Measurements from ENCODE around the gene REV3L.

Gene REV3L

DNA sequence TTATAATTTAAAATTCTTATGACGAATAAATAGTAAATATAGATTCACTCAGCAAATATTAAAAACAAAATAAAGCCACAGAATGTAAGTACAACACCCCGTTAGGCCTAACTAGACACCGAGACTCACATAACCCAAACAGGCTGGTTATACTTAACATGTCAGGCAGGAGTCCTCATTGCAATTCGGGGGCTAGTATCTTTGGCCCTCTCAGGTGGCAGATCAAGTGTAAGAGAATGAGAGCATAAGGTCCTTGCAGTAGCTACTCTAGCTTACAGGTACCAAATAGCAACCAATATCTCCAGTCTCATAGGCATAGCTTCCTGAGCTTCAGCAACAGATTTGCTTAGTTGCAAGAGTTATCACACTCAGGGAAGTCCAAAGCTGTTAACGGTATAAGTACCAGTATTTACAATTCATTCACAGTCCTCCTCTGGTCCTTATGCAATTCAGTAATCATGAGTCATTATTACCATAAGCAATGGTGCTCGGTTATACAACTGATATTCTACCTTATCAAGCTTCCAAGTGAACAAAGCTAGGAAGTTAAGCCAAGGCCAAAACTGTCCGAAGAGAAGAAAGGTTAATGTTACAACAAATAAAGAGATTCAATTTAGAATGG, 20.1 kb downstream of the REV3L start:
- DNase-seq, result no peak

DNA sequence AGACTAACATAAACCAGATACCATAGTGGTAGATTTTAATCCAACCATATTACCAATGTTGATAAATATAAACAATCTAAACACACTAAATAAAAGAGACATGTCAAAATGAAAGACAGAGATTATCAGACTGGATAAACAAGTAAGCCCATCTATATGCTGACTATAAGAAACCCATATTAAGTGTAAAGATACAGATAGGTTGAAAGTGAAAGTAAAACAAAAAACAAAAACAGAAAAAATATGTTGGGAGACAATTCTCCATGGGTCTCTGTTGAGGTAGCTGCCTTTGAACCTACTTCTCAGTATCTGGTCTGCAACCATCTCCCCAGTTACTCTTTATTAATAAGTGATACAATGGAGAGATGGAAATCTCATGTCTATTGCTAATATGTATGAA, 21.2 kb downstream of the REV3L start:
- no peak for DNase-seq

DNA sequence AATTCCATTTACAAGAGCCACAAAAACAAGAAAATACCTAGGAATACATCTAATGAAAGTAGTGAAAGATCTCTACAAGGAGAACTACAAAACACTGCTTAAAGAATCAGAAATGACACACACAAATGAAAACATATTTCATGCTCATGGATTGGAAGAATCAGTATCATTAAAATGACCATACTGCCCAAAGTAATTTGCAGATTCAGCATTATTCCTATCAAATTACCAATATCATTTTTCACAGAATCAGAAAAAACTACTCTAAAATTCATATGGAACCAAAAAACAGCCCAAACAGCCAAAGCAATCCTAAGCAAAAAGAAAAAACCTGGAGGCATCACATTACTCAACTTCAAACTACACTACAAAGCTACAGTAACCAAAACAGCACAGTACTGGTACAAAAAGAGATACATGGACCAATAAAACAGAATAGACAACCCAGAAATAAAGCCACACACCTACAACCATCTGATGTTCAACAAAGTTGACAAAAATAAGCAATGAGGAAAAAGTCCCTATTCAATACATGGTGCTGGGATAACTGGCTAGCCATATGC, 24.3 kb downstream of the REV3L start:
- no peak for DNase-seq

DNA sequence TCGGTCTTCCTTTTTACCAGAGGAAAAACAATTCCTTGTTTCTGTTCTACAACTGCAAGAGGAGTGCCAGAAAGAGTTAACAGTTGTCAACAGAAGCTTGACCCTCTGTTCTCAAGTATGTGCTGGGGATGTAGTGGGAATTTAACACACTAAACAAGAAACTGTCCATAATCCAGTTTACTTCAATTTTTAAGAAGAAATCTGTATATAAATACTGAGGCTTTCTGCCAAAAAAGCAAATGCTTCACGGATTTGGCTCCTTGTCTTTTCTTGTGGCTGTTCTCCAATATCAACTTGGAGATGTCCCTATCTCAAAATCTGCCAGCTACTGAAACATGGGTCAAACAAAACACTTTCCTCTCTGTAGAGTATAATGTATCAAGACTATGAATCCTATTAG, 26.8 kb downstream of the REV3L start:
- no peak for DNase-seq

DNA sequence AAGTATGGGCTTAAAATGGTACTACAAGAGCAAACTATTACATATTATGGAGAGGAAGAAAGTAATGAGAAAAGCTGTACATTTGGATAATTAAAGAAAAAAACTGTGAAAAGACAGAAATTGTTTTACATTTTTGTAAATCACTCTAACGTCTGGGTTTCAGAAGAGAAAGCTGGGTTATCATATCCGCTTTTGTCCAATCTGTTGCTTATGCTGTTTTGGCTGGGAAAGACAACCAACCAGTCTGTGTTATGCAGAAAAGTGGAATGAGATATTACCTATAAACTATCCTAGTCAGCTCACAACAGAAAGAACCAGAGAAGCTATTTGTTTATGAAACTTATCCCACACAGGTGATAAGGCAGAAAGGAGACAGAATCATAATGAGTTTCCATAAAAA, 32.4 kb downstream of the REV3L start:
- DNase-seq, result no peak

DNA sequence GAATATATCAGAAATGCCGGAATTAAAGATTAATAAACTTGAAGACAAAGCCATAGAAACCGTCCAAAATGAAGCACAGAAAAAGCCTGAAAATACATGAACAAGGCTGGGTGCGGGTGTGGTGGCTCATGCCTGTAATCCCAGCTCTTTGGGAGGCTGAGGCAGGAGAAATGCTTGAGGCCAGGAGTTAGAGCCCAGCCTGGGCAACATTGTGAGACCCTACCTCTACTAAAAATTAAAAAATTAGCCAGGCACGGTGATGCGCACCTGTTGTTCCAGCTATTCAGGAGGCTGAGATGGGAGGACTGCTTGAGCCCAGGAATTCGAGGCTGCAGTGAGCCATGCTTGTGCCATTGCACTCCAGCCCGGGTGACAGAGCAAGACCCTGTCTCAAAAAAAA, 32.9 kb downstream of the REV3L start:
- DNase-seq, result no peak

DNA sequence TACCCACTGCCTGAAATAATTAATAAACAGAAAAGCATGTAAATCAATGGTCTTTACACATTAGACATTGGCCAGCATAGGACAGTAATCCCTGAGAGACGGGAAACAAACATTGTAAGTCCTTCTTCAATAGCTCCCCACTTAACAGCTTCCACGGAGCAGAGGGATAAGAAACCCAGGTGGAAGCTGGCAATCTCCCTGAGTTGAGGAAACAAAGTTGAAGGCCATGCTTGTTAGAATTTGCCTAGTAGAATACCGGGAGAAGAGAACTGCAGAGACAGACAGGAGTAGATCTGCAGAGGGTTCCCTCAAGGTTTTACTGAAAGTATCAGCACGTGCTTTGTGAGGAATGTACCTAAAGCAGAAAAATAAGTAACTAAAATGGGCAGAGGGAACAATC, 33.9 kb downstream of the REV3L start:
- DNase-seq, result no peak

DNA sequence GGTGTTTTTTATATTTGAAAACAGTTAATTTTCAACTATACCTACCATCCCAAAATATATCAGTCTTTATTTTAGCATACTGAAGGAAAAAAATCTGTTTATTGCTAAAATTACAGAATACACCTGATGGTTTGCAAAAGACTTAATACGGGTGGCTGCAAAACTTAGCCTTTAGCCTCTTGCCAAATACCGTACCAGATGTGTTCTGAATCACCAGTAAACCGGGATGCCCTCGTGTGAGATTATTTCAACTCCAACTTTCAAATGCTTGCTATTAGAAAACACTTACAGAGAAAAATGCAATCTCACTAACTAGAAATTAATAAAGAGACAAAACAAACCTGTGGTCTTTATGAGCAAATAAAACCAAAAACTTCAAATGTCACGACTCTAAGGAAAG, 36.0 kb downstream of the REV3L start:
- no peak for DNase-seq

DNA sequence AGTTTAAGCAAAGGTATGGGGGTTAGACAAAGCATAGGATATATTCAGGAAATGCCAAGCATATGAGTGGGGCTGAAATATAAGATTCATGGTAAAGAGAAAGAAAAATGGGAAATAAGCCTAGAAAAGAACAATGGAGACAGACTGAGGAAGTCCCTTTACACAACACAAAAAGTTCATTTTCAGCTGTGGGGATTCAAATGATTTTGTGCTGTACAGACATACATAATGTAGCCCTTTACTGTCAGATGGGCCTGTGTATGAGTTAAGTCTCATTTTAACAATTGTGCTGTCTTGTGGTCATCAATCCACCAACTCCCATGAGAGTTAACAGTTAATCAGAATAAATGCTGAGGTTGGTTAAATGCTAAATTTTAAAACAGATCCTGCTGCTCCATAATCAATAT, 37.2 kb downstream of the REV3L start:
- no peak for DNase-seq

DNA sequence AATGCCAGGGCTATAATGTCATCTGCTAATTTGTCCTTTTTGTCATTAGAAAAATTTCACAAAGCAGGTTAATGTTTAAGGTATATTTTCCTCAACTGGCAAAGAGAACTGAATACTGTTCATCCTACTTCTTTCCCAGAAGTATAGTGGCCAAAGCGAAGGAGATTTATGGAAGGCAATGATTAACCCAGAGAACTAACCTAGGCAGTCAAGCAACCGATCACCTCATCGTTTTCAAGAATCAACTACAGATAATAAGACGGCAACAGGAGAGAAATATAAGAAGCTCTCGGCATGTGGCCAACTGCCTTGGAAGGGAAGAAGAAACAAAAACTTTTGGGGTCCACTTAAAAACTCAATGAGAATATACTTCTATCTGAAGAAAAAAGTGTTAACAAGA, 38.2 kb downstream of the REV3L start:
- DNase-seq, result no peak

DNA sequence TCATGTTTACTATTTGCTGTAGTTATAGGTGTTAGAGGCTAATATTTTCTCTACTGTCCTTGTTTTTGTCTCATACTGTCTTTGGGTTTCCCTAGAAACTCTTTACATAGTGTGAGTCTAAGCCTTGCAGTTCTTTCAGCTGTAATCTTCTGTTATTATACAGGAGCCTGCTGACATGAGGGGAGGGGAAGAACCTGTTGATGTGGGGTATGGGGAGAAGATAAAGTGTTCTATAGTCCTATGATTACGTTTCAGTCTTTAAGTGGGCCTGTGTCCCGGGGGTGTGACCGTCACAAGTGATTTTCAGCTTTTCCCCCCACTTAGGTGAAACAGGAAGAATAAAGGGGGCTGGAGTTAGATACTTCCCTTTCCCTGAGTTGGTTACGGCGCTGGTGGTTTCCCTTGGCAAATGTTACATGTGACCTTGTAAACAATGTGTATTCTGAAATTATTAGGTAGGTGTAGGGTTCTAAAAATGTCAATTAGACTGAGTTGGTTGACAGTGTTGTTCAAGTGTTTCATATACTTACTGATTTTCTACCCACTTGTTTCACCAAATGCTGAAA, 41.3 kb downstream of the REV3L start:
- DNase-seq, result peak; percentile 9

DNA sequence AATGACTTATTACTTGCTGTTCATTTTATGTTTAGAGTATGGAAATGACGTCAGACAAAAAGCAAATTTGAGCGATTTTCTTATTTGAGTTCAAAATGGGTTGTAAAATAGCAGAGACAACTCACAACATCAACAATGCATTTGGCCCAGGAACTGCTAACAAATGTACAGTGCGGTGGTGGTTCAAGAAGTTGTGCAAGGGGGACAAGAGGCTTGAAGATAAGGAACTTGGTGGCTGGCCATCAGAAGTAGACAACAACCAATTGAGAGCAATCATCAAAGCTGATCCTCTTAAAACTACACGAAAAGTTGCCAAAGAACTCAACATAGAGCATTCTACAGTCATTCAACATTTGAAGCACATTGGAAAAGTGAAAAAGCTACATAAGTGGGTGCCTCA, 43.8 kb downstream of the REV3L start:
- DNase-seq, result no peak

DNA sequence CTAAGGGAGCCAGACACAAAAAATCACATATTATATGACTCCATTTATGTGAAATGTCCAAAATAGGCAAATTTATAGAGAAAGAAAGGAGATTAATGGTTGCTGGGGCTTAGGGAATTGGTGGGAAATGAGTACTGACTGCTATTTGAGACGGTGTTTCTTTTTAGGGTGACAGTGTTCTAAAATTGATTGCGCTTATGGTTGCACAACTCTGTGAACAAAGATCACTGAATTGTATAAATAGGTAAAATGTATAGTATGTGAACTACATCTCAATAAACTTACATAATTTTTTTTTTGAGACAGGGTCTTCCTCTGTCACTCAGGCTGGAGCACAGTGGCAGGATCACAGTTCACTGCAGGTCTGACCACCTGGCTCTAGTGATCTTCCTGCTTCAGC, 45.4 kb downstream of the REV3L start:
- DNase-seq, result no peak

DNA sequence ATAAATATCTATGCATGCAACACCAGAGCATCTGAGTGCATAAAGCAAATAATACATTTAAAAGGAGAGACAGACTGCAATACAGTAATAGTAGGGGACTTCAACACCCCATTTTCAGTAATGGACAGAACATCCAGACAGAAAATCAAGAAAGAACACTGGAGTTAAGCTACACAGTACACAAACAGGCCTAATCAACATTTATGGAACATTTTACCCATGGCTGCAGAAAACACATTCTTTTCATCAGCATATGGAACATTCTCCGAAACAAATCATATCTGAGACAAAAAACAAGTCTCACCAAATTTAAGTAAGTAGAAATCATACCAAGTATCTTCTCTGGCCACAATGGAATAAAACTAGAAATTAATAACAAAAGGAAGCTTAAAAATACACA, 50.5 kb downstream of the REV3L start:
- DNase-seq, result no peak

DNA sequence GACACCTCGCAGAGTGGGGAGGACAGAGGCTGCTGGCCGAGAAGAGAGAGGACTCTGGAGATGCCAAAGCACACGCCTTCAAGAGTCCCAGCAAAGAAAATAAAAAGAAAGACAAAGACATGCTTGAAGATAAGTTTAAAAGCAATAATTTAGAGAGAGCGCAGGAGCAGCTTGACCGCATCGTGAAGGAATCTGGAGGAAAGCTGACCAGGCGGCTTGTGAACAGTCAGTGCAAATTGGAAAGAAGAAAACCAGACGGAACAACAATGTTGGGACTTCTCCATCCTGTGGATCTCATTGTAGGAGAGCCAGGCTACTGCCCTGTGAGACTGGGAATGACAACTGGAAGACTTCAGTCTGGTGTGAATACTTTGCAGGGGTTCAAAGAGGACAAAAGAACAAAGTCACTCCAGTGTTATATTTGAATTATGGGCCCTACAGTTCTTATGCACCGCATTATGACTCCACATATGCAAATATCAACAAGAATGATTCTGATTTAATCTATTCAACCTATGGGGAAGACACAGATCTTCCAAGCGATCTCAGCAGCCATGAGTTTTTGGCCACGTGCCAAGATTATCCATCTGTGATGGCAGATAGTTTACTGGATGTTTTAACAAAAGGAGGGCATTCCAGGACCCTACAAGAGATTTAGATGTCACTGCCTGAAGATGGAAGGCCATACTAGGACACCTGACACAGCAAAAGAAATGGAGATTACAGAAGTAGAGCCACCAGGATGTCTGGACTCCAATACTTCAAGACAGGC, 52.2 kb downstream of the REV3L start:
- no peak for DNase-seq

DNA sequence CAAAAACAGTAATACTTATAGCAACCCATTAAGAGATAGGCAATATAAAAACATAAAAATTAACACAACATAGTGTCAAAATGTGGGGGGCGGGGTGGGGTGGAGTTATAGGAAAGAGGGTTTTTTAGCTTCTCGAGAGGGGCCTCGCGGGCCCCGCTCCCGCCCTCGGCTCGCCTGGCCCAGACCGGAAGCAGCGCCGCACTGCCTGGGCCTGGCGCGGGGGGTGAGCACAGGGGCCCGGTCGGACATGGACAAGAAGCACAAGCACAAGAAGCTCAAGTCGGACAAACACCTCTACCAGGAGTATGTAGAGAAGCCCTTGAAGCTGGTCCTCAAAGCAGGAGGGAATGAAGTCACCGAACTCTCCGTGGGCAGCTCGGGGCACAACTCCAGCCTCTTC, 53.4 kb downstream of the REV3L start:
- no peak for DNase-seq

DNA sequence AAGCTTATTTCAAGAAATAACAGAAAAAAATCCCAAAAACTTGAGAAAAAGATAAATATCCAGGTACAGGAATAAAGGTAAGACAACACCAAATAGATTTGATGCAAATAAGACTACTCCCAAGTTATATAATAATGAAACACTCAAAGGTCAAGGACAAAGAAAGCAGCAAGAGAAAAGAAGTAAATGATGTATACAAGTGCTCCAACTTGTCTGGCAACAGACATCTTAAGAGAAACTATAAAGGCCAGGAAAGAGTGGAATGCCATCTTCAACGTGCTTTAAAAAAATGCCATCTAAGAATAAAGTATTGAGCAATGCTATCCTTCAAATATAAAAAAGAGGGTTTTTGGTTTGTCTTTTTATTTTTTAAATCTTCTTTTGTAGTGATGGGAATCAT, 54.2 kb downstream of the REV3L start:
- no peak for DNase-seq

DNA sequence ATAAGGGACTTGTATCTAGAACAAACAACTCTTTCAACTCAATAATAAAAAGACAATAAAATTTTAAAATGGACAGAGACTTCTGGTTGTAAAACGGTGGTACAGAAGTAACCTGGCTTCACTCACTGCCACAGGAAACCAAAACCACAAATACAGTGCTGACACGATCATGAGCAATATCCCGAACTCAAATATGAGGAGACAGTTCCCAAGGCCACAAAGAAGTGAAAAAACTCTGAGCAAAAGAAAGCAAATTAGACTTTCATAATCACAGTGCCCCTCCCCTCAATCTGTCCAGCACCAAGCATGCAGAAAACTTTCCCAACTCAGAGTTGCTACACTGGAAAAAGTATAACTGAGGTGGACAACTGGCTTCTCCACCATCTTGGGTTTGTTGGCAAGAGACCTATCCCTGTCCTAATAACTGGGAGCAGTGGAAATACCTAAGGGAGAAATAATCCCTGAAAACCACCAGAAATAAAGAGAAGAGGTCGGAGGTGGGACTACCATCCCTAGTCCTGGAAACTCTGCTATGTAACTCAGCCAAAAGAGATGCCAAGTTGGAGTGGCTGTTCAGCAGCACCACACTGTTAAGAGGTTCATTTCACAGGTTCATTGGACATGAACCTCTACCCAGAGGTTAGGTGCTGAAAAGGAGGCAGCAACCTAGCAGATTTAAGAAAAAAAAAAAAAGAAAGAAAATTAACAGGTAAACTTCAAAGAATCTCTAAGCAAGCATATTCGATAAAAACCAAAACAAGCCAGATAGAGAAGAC, 55.5 kb downstream of the REV3L start:
- DNase-seq, result peak; percentile 19

DNA sequence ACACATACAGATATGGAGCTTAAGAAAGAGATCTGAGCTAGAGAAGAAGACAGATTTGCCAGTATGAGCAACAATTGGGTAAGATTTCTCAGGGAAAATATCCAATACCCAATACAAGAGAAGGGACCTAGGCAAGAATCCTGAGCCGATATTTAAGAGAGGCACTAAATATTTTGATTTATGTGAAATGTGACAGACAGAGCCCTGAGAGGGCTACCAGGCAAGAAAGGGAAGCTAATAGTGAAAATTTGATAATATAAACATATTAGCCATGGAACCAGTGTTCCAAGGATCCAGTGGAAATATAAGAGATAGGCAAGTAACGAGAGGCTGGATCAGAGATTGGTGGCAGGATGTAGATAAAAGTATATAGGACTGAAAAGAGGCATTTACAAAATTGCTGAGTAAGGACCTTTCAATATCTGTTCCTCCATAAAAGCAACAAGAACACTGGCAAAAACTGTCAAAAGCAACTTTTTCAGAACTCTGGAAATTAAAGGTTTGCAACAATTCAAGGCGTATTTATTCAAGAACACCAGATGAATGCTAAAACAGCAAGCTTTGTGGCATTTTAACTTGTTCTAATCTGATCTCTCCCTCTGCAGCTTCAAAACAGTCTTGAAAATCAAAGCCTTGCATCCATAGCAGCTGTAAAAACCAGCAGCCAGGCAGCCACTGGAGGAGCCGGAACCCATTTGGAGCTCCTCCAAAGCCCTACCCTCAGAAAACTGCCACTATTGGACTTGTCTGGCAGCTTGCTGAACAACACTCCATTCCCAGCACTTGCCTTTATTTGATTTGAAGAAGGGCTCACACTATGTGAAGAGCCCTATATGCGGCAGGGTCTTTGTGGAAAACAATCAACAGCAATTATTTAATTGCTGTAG, 58.8 kb downstream of the REV3L start:
- no peak for DNase-seq

DNA sequence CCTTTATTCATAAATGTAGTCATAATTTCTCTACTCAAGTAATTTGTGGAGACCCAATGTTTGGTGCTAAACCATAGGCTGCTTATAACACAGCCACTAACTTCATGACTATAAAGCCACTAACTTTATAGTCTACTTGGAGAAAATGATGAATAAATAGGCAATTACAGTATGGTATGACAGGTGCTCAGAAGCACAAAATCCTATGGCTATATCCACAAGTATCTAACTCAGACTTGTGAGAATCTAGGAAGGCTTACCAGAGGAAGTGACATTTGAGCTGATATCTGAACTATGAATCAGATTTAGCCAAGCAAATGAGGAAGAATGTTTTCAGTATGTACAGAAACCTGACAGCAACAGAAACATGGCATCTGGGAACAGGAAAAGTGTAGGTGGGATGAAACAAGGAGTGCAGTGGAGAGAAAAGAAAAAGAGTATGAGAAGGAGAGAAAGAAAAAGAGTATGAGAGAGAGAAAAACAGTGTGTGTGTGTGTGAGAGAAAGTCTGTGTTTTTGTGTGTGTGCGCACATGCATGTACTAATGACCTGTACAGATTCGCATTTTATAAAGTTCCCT, 59.9 kb downstream of the REV3L start:
- peak; percentile 8 for DNase-seq

DNA sequence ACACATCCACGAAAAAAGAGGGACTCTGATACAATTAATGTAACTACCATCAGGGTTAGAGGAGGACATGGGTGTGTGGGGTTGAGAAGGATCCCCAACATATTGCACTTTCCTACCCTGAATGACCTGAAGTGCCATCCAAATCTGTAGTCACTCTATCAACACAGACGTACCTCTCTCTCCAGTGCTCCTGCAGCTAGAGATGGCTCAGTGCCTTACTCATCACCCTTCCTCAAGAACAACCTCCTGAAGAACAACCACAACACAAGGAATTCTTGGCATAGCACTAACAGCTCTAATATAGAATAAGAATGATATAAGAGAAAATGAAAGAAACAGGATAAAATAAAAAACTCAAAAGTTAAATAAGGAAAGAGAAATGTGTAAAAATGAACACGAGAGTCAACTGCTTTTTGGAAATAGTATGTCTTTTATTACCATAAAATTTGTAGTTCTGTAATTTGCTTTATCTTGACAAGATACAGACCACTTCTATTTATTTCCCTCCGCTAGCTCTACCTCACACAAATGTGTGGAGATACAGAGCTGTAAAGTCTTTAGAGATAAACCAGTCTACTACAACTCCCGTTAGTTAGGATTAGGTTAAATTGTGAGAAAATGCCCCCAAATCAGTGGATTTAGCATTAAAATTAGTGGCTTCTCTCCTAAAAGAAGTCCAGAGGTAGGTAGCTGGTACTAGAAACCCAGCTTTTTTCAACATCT, 63.9 kb downstream of the REV3L start:
- DNase-seq, result no peak

Measured in GDM1 (cell line).